Measurements from ENCODE around the gene HCFC1. TPM values are rescaled to one million over a fixed set of nuclear protein-coding genes. Genes with fewer than 3 reads are reported as not detected.

The HCFC1 gene
- total RNA-seq, 2 experiments from 2014 or later = 45.9 to 50.2 TPM

GRCh38 chrX:153924149-153924861 lies 47.3 kb downstream of the HCFC1 start:
- H3K9me3 ChIP-seq (ENCODE audit: control insufficient read depth in 1 of 2, insufficient read depth in 1 of 2, low read length in 2 of 2) = no peaks in the 10 kb centered on the region
- DNase-seq = peak in 12 of 14 experiments; percentile 21 to 80 (median 48)
- intact Hi-C loops (cut with DNase I, micrococcal nuclease) = loop anchor here (1.0 to 5.0 kb wide), 2 partner anchors 23 to 43 kb away; no protein-coding TSS in a partner anchor
- peak overlapping the region; percentile 97 for H3K27ac Mint-ChIP-seq
- H3K9me3 Mint-ChIP-seq = no peaks in the 10 kb centered on the region
- H3K36me3 ChIP-seq (ENCODE audit: insufficient read depth, low read length) = peaks cover 23% of the 10 kb centered on the region
- H3K4me3 Mint-ChIP-seq = peak overlapping the region; percentile 97
- POLR2A ChIA-PET = interaction anchor here (1.0 to 7.2 kb wide), 7 partner anchors 12 to 130 kb away, joined by 4 to 196 read pairs (median 56); partner anchors contain the start of genes AVPR2, HCFC1, IDH3G and NAA10
- ATAC-seq (ENCODE audit: poor library complexity) = peak; percentile 4
- peak overlapping the region; percentile 83 for H3K4me3 ChIP-seq (ENCODE audit: low read length)
- H3K27me3 Mint-ChIP-seq = no peaks in the 10 kb centered on the region
- CTCF ChIA-PET = interaction anchor here (0.9 to 8.3 kb wide), 5 partner anchors 15 to 94 kb away, joined by 3 to 101 read pairs (median 6); partner anchors contain the start of gene RENBP
- H3K4me1 Mint-ChIP-seq (ENCODE audit: low read depth) = peaks cover 42% of the 10 kb centered on the region
- H3K4me1 ChIP-seq (ENCODE audit: insufficient read depth, low read length) = peaks cover 68% of the 10 kb centered on the region
- peaks cover 54% of the 10 kb centered on the region for H3K36me3 Mint-ChIP-seq (ENCODE audit: low read depth)
- TF ChIP-seq CTCF (IDR thresholded peaks at IDR 0.05) = no peak
- H3K27ac ChIP-seq (ENCODE audit: low read depth in 1 of 2, low read length in 2 of 2) = peak overlapping the region; percentile 58 to 97
- no peaks in the 10 kb centered on the region for H3K27me3 ChIP-seq (ENCODE audit: control insufficient read depth in 1 of 2, insufficient read depth in 2 of 2, low read length in 2 of 2)

GRCh38 chrX:153922932-153923857 lies 48.4 kb downstream of the HCFC1 start:
- Mint-ChIP-seq H3K4me3 (peak overlapping the region; percentile 97), H3K9me3 (no peaks in the 10 kb centered on the region), H3K27me3 (no peaks in the 10 kb centered on the region), H3K4me1 (ENCODE audit: low read depth) (peaks cover 33% of the 10 kb centered on the region), H3K36me3 (ENCODE audit: low read depth) (peaks cover 58% of the 10 kb centered on the region), H3K27ac (peak overlapping the region; percentile 97)
- intact Hi-C loops (cut with DNase I, micrococcal nuclease) = loop anchor here in 1 of 2 experiments (5.0 kb wide), 1 partner anchor 44 kb away; no protein-coding TSS in a partner anchor
- Histone ChIP-seq H3K27ac (ENCODE audit: low read depth in 1 of 2, low read length in 2 of 2) (peak overlapping the region in 1 of 2 donors; percentile 35), H3K36me3 (ENCODE audit: insufficient read depth, low read length) (peaks cover 34% of the 10 kb centered on the region), H3K4me1 (ENCODE audit: insufficient read depth, low read length) (peaks cover 59% of the 10 kb centered on the region), H3K27me3 (ENCODE audit: control insufficient read depth in 1 of 2, insufficient read depth in 2 of 2, low read length in 2 of 2) (no peaks in the 10 kb centered on the region), H3K9me3 (ENCODE audit: control insufficient read depth in 1 of 2, insufficient read depth in 1 of 2, low read length in 2 of 2) (no peaks in the 10 kb centered on the region), H3K4me3 (ENCODE audit: low read length) (peak overlapping the region; percentile 83)
- ChIA-PET POLR2A (interaction anchor here (1.4 to 7.2 kb wide), 6 partner anchors 11 to 129 kb away, joined by 5 to 196 read pairs (median 9); partner anchors contain the start of genes IDH3G, NAA10, RENBP and SSR4), CTCF (interaction anchor here (1.0 to 8.3 kb wide), 9 partner anchors 14 to 159 kb away, joined by 3 to 101 read pairs (median 4); partner anchors contain the start of genes PLXNB3 and RENBP)
- no peak for TF ChIP-seq CTCF (IDR thresholded peaks at IDR 0.05)
- ATAC-seq (ENCODE audit: poor library complexity) (no peak), DNase-seq (peak in 2 of 14 experiments; percentile 36 to 40)
